Uterus (tissue), 4 donors: Measurements from ENCODE around the gene PIGH. TPM values are rescaled to one million over a fixed set of nuclear protein-coding genes. Genes with fewer than 3 reads are reported as not detected.

Experiments
- DNase-seq, 2 donors: peaks; one replicate each; pipeline ENCODE4 v3.0.0-alpha.2; 2019 to 2020
- H3K27ac ChIP-seq, 2 donors: fragments of 200-600 bp; sonication (generic); 1 replicate in 1 of 2; 2 replicates in 1 of 2; pipeline ENCODE4 v1.5.1; 2016 to 2018
- H3K27me3 ChIP-seq, 2 donors: fragments of 200-600 bp; sonication (generic); one replicate each; pipeline ENCODE4 v1.5.1; 2018 to 2019; ENCODE audit warnings: control low read depth in 1 of 2
- H3K36me3 ChIP-seq, 2 donors: fragments of 200-600 bp; sonication (generic); one replicate each; pipeline ENCODE4 v1.5.1; 2019; ENCODE audit warnings: control low read depth in 1 of 2
- H3K4me1 ChIP-seq, 2 donors: fragments of 200-600 bp; sonication (generic); one replicate each; pipeline ENCODE4 v1.5.1; 2018 to 2019; ENCODE audit warnings: control low read depth in 1 of 2
- H3K4me3 ChIP-seq, 2 donors: fragments of 200-600 bp; sonication (generic); 1 replicate in 1 of 2; 2 replicates in 1 of 2; pipeline ENCODE4 v1.5.1; 2018 to 2019; ENCODE audit warnings: mild to moderate bottlenecking in 1 of 2
- H3K9me3 ChIP-seq, 2 donors: fragments of 200-600 bp; sonication (generic); one replicate each; pipeline ENCODE4 v1.5.1; 2019; ENCODE audit warnings: control low read depth in 1 of 2
- CTCF ChIP-seq, 4 experiments: fragments of 200-600 bp in 2 of 4; fragments of 450-650 bp in 2 of 4; sonication (generic) in 2 of 4; IDR thresholded peaks; one replicate each; pipeline ENCODE4 v1.5.1; 2016 to 2019; ENCODE audit warnings: antibody characterized with exemption in 4 of 4, mild to moderate bottlenecking in 2 of 4, moderate library complexity in 1 of 4
- POLR2A ChIP-seq, 2 donors: fragments of 450-650 bp; IDR thresholded peaks; one replicate each; pipeline ENCODE4 v1.6.1; 2016; ENCODE audit warnings: antibody characterized with exemption in 2 of 2, mild to moderate bottlenecking in 1 of 2, moderate library complexity in 1 of 2
- intact Hi-C: fragments of 100-400 bp; cut with DNase I; formaldehyde crosslinking; loops from one replicate; pipeline ENCODE4 v1.15.1; 2023; ENCODE audit warnings: low total_unique reads
- total RNA-seq, 4 donors: library from RNA; depleted of rRNA in 3 of 4; stranded (reverse); fragments of >200 nt in 3 of 4; gene quantifications; one replicate each; pipeline versions ENCODE4 v1.1.0 to v1.2.4, GENCODE V29; 2014 to 2023
- donor health status: DM: yes; HTN: yes; CAD: no.

The PIGH gene
- total RNA-seq, 4 donors from 2014 or later: 12.8 to 27.1 (median 14.0) TPM

DNA sequence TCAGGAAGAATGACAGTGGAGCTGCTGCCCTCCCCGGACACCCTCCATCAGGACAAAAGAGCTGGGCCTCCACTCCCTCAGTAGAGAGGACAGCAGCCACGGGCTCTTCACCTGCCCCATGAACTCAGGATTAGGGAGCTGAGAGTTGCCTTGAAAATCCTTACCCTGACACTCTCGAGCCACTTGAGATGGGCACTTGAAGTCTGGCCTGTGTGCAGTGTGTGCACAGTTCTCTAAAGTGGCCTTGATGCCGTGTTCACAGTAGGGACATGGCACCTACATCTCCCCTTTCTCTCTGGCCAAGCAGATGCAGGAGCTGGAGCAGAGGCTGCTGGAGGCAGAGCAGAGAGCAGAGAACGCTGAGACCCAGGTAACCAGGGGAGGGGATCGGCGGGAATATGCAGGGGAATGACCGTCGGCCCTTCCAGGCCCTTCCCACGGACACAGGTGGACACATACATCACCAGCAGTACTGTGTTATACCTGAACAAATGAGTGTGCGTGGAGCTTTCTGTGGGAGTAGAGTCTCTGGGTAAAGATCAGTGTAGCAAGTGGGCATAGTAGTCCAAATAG is 44.5 kb downstream of the PIGH start:
- no peaks in the 10 kb centered on the region for H3K27me3 ChIP-seq
- DNase-seq: no peak
- intact Hi-C loops: no loop called here
- H3K9me3 ChIP-seq: no peaks in the 10 kb centered on the region
- no peak overlapping the region for H3K4me3 ChIP-seq
- TF ChIP-seq POLR2A (IDR thresholded peaks at IDR 0.05): no peak
- no peak overlapping the region for H3K27ac ChIP-seq
- H3K36me3 ChIP-seq: no peaks in the 10 kb centered on the region
- no peaks in the 10 kb centered on the region for H3K4me1 ChIP-seq

DNA sequence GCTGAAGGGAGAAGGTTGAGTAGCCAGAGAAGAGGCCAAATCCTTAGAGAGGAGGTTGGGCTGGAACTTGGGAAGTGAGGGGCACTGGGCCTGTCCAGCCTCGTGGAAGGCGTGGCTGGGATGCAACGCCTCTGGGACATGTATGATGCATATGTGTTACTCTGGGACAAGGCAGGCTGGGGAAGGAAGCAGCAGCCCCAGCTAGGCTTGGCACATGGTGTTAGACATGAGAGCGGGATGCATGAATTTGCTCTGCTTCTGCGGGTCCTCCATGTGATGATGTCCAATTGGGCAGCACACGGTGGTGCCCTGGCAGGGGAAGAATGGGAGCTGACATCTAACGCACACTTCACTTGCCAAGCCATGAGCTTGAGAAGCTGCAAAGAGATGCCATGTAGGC is 45.7 kb downstream of the PIGH start:
- intact Hi-C loops: no loop called here
- Histone ChIP-seq H3K27ac (no peak overlapping the region), H3K4me3 (no peak overlapping the region), H3K36me3 (no peaks in the 10 kb centered on the region), H3K9me3 (no peaks in the 10 kb centered on the region), H3K27me3 (no peaks in the 10 kb centered on the region), H3K4me1 (no peaks in the 10 kb centered on the region)
- TF ChIP-seq POLR2A (IDR thresholded peaks at IDR 0.05): no peak
- TF ChIP-seq CTCF (IDR thresholded peaks at IDR 0.05): no peak
- no peak for DNase-seq

DNA sequence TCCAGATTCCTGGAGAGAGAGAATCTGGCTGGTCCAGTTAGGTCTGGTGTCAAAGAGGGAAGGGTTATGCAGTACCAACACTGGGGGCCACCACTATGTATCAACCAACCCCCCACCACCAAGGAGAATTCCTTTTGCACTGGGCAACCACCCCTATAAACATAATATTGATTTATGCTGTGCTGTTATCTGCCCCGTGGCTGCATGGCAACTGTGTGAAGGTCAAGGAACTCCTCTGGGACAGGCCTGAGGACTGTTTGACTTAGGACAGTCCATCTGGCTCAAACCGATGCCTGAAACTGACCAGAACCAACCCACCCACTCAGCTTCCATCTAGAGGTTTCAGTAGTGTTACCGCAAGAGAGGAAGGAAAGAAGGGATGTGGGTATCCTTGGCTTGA is 46.5 kb downstream of the PIGH start:
- intact Hi-C loops: no loop called here
- Histone ChIP-seq H3K4me1 (no peaks in the 10 kb centered on the region), H3K27ac (no peak overlapping the region), H3K9me3 (no peaks in the 10 kb centered on the region), H3K36me3 (no peaks in the 10 kb centered on the region), H3K4me3 (no peak overlapping the region), H3K27me3 (no peaks in the 10 kb centered on the region)
- no peak for DNase-seq
- TF ChIP-seq CTCF (IDR thresholded peaks at IDR 0.05) (no peak), POLR2A (IDR thresholded peaks at IDR 0.05) (no peak)

GRCh38 chr14:67551940-67552339 is 48.1 kb downstream of the PIGH start:
- Histone ChIP-seq H3K4me1 (no peaks in the 10 kb centered on the region), H3K27ac (no peak overlapping the region), H3K27me3 (no peaks in the 10 kb centered on the region), H3K4me3 (no peak overlapping the region), H3K36me3 (no peaks in the 10 kb centered on the region), H3K9me3 (no peaks in the 10 kb centered on the region)
- no peak for TF ChIP-seq CTCF (IDR thresholded peaks at IDR 0.05)
- no peak for TF ChIP-seq POLR2A (IDR thresholded peaks at IDR 0.05)
- intact Hi-C loops: no loop called here
- DNase-seq: no peak

DNA sequence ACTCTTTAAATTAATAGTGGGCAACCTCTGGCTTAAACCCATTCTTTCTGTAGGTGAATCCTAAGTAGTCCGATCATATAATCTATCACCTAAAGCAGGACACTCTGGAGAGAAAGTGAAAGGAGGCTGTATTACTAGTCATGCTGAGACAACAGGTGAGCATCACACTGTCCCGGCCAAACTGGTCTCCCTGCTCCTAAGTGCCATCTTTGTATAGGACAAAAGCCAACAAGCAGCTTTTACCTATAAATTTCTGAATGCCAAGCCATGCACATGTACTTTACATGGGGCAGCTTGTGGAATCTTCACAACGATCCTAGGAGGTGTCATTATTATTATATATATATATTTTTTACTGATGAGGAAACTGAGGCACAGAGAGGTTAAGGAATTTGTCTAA is 48.9 kb downstream of the PIGH start:
- Histone ChIP-seq H3K36me3 (no peaks in the 10 kb centered on the region), H3K27me3 (no peaks in the 10 kb centered on the region), H3K27ac (no peak overlapping the region), H3K4me3 (no peak overlapping the region), H3K4me1 (no peaks in the 10 kb centered on the region), H3K9me3 (no peaks in the 10 kb centered on the region)
- intact Hi-C loops: no loop called here
- no peak for DNase-seq
- TF ChIP-seq CTCF (IDR thresholded peaks at IDR 0.05) (no peak), POLR2A (IDR thresholded peaks at IDR 0.05) (no peak)

- Histone ChIP-seq H3K4me3 (no peak overlapping the region), H3K9me3 (no peaks in the 10 kb centered on the region), H3K27ac (no peak overlapping the region), H3K36me3 (no peaks in the 10 kb centered on the region), H3K4me1 (no peaks in the 10 kb centered on the region), H3K27me3 (no peaks in the 10 kb centered on the region)
- DNase-seq: no peak
- intact Hi-C loops: no loop called here
- no peak for TF ChIP-seq POLR2A (IDR thresholded peaks at IDR 0.05)
- TF ChIP-seq CTCF (IDR thresholded peaks at IDR 0.05): no peak
Observed at GRCh38 chr14:67549734-67550133, 50.3 kb downstream of the PIGH start.
